Activated CD4-positive, alpha-beta T cell treated with anti-CD3 and anti-CD28 coated beads, Interleukin-2, Interleukin-4, amounts not matched to agents 100 ng/mL and 50 ng/mL, durations not matched to agents 16 hours and 8 hours (primary cell): ENCODE data around the gene BMP8B.
A peak's percentile ranks its signal among the peaks of the same experiment; 100 is the strongest.
"Not testable (repeated sequence)": the region's sequence is repeated elsewhere in the genome, so short reads cannot be mapped to it uniquely, and the experiment has no call there.

Experiments used
- DNase-seq: peaks from one replicate; pipeline ENCODE4 v3.0.0-alpha.2; 2020; ENCODE audit warnings: low spot score

The BMP8B gene, protein sequence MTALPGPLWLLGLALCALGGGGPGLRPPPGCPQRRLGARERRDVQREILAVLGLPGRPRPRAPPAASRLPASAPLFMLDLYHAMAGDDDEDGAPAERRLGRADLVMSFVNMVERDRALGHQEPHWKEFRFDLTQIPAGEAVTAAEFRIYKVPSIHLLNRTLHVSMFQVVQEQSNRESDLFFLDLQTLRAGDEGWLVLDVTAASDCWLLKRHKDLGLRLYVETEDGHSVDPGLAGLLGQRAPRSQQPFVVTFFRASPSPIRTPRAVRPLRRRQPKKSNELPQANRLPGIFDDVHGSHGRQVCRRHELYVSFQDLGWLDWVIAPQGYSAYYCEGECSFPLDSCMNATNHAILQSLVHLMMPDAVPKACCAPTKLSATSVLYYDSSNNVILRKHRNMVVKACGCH

GRCh38 chr1:39788758-39789570 is at the start of gene BMP8B:
Gene BMP8B (minus strand): TSS chr1:39788865. CDS start chr1:39788485, 380 bp downstream.
- DNase-seq: peak; percentile 30

- DNase-seq: no peak
Observed at GRCh38 chr1:39836595-39837110, 48.0 kb upstream of the BMP8B start.

DNA sequence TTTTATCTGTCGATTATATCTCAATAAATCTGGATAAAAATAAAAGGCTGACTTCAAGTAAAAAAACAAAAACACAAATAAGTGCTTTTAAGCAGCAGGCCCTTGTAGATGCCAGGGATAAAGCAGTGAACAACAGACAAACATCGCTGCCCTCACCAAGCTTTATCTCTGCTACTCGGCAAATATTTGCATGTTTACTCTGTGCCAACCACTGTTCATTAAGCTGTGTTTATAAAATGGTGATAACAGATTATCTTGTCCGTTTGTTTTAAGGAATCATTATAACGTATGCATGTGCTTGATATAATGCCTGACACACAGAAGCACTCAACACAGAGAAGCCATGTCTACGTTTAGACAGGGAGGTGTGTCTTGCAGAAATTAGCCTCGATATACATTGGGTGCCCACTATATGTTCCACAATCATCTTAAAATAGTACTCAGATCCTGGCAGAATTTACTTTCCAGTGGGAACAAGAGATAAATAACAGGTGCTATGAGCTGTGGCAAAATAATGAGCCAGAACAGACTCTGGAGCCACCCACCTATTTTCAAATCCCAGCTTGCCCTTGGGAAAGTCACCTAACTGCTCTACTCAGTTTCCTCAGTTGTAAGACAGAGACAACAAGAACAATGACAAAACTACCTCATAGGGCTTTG is 47.4 kb upstream of the BMP8B start:
- DNase-seq: no peak

- no peak for DNase-seq
Observed at GRCh38 chr1:39835110-39835509, 46.4 kb upstream of the BMP8B start.

DNA sequence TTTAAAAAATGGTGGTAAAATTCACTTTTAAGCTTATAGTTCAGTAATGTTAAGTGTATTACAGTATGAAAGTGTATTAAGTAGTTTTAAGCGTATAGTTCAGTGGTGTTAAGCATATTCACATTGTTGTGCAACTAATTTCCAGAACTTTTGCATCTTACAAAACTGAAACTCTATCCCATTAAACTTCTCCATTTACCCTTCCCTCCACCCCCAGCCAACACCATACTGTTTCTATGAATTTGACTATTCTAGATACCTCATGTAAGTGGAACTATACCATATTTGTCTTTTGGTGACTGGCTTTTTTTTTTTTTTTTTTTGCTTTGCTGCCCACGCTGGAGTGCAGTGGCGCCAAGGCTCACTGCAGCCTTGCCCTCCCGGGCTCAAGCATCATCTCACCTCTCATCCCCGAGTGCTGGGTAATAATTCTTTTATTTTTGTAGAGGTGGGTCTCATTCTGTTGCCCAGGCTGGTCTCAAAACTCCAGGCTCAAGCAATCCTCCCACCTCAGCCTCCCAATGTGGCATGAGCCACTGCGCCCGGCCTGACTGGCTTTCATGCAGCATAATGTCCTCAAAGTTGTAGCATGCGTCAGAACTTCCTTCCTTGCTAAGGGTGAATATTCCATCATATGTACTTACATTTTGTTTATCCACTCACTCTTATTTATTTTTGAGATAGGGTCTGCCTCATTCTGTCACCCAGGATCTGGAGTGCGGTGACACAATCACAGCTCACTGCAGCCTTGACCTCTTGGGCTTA is 45.1 kb upstream of the BMP8B start:
- no peak for DNase-seq

GRCh38 chr1:39833121-39833520 is 44.5 kb upstream of the BMP8B start:
- no peak for DNase-seq

- DNase-seq: no peak
Observed at GRCh38 chr1:39832294-39832693, 43.6 kb upstream of the BMP8B start.

GRCh38 chr1:39829791-39830533 is 41.3 kb upstream of the BMP8B start:
- DNase-seq: no peak

DNA sequence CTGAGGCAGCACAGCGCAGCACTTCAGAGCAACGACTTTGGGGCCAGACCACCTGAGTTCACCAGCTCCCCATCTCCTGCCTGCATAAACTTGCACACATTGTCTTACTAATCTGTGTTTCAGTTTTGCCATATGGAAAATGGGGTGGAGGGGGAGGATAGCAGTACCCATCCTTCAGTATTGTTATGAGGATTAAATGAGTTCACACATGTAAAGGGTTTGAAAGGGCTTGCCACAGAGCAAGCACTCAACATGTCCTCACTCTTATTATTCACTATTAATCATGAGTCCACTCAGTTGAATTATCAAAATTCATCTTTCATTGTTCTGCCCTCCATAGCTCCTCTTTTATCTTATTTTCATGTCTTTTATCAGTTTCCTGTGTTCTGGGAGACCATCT is 40.1 kb upstream of the BMP8B start:
- DNase-seq: no peak

DNA sequence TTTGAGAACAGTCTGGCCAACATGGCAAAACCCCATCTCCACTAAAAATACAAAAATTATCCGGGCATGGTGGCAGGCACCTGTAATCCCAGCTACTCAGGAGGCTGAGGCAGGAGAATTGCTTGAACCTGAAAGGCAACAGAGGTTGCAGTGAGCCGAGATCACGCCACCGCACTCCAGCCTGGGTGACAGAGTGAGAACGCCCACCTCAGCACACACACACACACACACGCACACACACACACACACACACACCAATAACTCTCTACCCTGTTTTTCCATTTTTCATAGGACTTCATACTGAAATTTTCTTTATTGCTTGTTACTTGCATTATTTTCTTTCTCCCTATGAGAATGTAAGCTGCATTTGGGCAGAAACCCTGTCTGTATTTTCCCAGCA is 39.6 kb upstream of the BMP8B start:
- DNase-seq: not testable (repeated sequence)

DNA sequence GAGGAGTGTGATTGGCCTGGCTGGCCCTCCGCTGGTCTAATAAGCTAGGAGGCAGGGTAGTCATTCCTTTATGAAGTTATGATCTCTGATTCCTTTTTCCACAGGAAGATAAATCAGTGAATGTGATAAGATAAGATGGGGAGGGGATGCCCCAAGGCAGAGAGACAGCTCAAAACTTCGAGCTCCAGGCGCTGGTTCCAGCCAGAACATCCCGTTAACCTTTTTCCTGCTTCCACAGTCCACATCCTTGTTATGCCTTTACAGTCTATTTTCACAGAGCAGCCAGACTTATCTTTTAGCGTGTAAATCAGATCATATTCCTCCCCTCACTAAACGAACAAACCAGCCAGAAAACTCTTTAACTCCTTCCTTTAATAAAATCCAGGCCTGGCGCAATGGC is 38.5 kb upstream of the BMP8B start:
- DNase-seq: no peak

GRCh38 chr1:39826583-39826982 is 37.9 kb upstream of the BMP8B start:
- no peak for DNase-seq

DNA sequence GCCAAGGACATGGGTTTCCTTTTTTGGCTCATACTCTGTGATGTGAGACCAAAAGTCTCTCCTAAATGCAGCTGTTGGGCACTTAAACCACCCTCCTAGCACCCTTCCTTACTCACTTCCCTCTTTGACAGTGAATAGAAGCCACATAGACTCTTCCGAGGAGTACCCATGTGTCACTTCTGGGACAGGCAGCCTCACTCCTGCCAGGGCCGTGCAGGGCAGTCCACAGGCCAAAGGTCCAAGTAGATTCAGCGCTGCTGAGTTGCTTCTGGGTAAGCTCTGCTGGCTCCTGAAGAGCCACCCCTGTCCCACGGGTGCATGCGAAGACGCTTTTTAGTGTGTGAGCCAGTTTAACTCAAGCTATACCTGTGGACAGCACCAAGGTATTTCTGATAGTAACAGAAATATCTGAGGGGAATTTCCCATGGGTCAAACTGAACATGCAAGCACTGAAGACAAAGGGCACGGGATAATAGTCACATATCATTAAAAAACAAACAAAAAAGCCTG is 36.8 kb upstream of the BMP8B start:
- DNase-seq: no peak

- not testable (repeated sequence) for DNase-seq
Observed at GRCh38 chr1:39823450-39823849, 34.8 kb upstream of the BMP8B start.

DNA sequence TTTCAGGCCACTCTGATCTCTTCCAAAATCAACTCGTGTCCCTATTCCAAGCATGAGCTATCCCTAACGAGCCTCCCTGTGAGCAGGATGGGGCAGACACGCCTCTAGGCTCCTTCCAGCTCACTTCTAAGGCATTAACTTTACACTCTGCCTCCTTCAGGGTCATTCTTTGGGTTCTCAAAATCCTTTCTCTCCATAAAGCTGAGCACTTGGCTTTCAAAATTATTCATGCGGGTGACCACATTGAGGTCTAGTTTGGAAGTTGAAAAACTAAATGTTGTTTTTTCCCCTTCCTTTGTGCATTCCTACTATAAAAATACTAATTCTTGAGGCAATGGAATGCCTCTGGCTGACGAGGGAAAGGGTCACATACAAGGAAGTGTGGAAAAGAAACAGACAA is 33.5 kb upstream of the BMP8B start:
- DNase-seq: no peak

- DNase-seq: no peak
Observed at GRCh38 chr1:39819091-39819812, 30.6 kb upstream of the BMP8B start.

DNA sequence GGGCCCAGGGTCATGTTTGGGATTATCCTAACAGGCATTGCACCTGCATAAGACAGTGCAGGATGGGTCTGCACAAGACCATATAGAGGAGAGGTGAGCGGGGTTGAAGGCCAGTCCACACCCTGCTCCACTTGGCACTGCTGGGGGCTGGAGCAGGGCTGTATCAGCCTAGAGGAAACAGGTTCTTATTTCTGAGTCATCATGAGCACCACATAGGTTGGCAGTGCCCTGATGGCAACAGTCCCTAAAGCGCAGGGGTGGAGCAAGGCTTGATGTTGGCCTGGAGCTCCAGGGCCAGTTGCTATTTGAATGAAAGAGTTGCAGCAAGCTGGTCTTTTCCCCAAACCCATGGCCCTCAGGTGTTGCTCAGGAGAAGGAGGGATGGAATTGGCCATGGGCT is 29.8 kb upstream of the BMP8B start:
- no peak for DNase-seq

GRCh38 chr1:39817091-39817932 is 28.6 kb upstream of the BMP8B start:
- DNase-seq: peak; percentile 51

DNA sequence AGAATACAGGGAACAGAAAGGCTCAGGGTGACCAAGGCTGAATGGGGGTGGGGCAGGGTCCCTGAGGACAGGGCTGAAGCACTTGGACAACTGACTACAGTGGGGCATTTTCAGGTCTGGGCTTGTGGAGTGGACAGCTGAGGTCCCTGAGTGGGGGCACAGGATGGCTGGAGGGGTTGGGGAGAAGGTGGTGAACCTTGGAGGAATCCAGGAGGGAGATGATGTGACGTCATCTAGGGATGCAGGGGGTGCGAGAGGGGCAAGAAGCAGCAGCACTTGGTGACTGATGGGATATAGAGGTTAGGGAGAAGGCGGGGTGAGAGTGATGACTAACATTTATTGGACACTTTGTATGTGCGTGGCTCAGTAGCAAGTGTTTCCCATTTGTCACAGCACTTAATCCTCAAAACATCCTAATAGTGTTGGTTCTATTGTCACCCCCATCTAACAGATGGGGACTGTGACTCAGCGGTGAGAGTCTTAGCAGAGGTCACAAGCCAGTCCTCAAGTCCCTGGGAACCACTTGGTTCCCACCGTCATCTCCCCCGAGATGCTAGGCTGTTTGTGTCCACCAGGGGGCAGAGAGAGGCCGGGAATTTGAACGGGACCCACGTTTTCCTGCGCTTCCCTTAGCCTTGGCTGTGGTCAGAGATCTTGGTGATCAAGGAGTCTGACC is 27.9 kb upstream of the BMP8B start:
- peak; percentile 56 for DNase-seq
